Ovary (tissue), 3 donors: ENCODE measurements around the gene CHURC1.

Experiments
- EP300 ChIP-seq: sonication (generic); formaldehyde crosslinking; IDR thresholded peaks from one replicate; pipeline ENCODE4 v1.6.1; 2017; ENCODE audit warnings: antibody characterized with exemption
- POLR2A ChIP-seq: fragments of 450-650 bp; IDR thresholded peaks from one replicate; pipeline ENCODE4 v1.6.1; 2017; ENCODE audit warnings: antibody characterized with exemption, mild to moderate bottlenecking, moderate library complexity
- TF ChIP-seq, protein P1 (sequence below), 3 donors: fragments of 450-650 bp in 2 of 3; fragments of 200-600 bp in 1 of 3; IDR thresholded peaks; one replicate each; pipeline versions ENCODE4 v1.5.1 to v1.8.0; 2016 to 2022; ENCODE audit warnings: antibody characterized with exemption in 3 of 3, mild to moderate bottlenecking in 1 of 3
- donor health status: DM: no; HTN: no; CAD: no.

DNA sequence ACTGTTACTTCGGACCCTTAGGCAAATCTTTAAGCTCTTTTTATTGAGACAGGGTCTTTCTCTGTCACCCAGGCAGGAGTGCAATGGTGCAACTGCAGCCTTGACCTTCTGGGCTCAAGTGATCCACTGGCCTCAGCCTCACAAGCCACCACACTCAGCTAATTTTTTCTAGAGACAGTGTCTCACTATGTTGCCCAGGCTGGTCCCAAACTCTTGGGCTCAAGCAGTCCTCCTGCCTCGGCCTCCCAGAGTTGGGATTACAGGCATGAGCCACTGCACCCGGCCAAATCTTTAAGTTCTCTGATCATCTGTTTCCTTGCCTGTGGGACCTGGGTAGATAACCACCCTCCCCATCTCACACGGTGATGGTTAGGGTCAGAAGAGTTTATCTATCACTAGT, 30.6 kb downstream of the CHURC1 start:
- TF ChIP-seq, protein P1, sequence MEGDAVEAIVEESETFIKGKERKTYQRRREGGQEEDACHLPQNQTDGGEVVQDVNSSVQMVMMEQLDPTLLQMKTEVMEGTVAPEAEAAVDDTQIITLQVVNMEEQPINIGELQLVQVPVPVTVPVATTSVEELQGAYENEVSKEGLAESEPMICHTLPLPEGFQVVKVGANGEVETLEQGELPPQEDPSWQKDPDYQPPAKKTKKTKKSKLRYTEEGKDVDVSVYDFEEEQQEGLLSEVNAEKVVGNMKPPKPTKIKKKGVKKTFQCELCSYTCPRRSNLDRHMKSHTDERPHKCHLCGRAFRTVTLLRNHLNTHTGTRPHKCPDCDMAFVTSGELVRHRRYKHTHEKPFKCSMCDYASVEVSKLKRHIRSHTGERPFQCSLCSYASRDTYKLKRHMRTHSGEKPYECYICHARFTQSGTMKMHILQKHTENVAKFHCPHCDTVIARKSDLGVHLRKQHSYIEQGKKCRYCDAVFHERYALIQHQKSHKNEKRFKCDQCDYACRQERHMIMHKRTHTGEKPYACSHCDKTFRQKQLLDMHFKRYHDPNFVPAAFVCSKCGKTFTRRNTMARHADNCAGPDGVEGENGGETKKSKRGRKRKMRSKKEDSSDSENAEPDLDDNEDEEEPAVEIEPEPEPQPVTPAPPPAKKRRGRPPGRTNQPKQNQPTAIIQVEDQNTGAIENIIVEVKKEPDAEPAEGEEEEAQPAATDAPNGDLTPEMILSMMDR (IDR thresholded peaks at IDR 0.05): no peak
- TF ChIP-seq POLR2A: no peak
- no peak for TF ChIP-seq EP300
